ENCODE results near the gene COL13A1.
A peak's percentile ranks its signal among the peaks of the same experiment; 100 is the strongest.

COL13A1 gene

DNA sequence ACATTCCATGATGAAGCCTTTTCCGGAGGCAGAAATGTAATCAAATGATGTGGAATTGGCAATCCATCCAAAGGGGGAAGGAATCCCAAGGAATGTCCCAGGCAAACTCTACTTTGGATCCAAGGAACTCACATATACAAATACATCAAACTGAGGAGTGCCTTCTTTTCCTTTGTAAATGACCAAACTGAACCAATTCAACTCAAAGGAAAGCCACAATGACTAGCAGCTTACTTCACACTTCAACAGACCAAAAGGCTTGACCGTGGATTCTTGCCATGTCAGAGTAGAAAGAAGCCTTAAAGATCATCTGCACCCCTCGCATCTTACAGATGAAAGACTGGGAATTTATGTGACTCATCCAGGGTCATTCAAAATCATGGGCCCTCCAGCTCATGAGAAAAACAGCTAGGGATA lies 171.3 kb downstream of the COL13A1 start:
- no peak for DNase-seq

DNA sequence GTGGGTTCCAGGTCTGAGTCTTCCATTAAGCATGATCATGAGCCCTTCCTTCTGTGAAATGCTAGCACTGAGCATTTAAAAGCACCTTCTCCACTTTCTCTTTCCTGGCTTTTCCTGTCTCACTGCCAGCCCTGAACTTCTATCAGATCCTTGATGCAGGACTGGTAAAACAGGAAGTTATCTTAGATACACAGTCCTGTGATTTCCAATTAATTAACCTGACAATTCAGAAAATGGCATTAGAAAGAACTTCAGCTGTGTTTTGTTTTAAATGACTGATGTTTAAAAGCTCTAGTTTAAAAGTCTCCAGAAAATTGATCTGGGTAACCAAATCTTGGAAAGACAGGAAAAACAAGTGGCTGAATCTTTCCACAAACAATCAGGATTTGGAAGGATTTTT lies 172.0 kb downstream of the COL13A1 start:
- no peak for DNase-seq

DNA sequence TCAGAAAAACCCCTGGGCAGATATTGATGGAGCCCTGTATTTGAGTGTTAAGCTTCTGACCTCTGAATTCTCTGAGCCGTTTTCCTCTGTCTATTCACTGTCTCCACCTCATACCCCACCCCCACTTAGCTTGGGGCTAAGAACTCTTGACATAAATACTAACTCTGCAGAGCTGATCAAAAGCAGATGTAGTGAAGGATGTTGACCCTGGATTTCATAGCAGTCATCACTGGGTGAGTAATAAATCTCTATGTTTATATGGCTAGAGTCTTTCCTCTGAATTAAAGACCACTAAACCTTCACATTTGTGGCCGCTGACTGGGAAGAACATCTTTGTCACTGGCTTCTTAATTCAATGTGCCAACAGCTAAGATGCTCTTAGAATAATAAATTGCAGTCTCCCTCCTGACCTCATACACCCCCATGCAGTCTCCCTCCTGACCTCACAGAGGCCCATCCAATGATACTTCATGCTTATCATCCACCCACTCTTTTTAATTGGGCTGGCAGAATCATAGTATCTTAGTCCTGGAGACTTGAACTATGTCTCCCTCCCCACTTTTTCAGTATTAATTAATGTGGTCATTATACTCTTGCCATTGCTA lies 172.9 kb downstream of the COL13A1 start:
- no peak for DNase-seq

- no peak for DNase-seq
Measured at GRCh38 chr10:69976795-69977546, 175.3 kb downstream of the COL13A1 start.

GRCh38 chr10:69979174-69979573 lies 177.5 kb downstream of the COL13A1 start:
- no peak for DNase-seq

- no peak for DNase-seq
Measured at GRCh38 chr10:69980672-69981071, 179.0 kb downstream of the COL13A1 start.

DNA sequence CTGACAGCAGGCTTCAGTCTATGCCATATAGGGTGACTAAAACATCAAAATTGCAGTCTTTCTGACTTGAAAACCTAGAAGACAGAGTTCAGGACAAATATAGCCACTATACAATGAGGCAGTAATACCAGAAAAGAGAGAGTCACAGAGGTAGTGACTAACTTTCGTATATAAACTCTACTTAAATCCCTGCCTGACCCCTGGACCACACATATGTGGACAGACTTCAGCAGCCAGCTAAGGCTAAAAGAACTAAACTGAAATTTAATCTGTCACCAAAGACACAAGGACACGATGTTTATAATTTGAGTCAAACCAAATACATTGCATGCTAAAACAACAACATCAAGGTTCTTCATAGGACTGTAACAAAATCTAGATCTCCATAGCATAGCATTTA lies 186.4 kb downstream of the COL13A1 start:
- DNase-seq: peak in 1 of 2 donors; percentile 1

GRCh38 chr10:69991151-69991550 lies 189.4 kb downstream of the COL13A1 start:
- no peak for DNase-seq

DNA sequence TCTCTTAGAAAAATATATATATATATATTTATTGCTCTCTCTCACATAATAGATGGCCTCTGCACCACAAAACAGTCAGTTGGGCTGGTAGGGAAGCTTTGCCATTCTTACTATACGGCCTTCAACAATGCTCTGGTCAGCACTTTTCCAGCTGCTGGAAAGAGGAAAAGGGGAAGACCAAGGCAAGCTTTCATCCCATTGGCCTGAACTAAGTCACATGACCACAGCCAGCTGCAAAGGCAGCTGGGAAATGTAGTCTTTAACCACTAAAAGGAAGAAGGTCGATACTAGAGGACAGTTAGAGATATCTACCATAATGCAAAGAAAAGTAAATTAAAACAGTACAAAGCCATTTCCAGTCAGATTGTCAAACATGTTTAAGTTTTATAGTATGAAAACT lies 192.6 kb downstream of the COL13A1 start:
- DNase-seq: peak; percentile 76 to 80

GRCh38 chr10:69996611-69997010 lies 194.9 kb downstream of the COL13A1 start:
- no peak for DNase-seq

DNA sequence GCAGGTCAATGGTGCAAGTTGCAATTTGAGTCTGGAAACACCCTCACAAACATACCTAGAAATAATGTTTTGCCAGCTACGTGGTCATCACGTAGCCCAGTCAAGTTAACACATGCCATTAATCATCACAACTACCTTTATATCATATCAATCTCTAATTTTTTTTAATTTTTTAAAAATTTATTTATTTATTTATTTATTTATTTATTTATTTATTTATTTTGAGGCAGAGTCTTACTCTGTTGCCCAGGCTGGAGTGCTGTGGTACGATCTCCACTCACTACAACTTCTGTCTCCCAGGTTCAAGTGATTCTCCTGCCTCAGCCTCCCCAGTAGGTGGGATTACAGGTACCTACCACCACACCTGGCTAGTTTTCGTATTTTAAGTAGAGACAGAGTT lies 198.6 kb downstream of the COL13A1 start:
- no peak for DNase-seq

- no peak for DNase-seq
Measured at GRCh38 chr10:70007116-70007820, 205.6 kb downstream of the COL13A1 start.

Data from inflammatory macrophage (primary cell).